ENCODE data around the gene MICAL3. TPM values are rescaled to one million over a fixed set of nuclear protein-coding genes. Genes with fewer than 3 reads are reported as not detected.

MICAL3 gene
- total RNA-seq, 1 experiment from 2014 or later, result 13.4 TPM

DNA sequence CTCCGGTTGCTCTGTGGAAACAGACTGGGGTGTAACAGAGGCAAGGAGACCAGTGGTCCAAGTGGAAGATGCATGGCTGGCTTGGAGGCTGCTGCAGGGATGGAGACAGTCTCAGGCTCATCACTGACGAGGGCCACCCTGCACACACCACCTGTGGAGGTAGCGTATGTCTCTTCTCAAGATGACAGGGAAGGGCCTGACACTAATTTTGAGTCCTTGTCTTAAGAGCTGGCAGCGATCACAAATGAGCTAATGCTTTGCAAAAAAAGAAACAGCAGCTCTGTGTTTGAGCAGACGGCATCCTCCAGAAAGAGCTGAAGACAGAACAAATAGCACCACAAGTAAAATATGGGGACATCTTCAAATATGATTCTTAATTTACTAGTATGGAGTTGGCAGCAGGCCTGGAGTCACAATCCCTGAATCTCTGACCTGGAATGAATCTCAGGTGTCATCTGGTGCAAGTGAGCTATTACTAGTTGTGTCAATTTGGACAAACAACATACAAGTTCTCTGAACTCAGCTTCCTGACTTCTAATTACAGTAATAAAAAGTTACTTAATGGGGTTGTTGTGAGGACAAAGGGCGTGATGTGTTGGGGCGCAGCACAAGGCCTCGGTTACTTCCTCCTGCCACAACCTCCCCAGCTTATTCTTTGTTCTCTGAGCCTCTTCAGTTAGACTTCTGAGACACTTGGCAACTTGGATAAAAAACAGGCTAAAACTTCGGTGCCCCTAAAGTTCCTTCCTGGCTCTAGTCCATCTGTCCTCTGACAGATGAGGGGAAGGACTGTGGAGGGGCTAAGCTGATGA is 154.9 kb downstream of the MICAL3 start:
- no peak for DNase-seq (ENCODE audit: low spot score)

DNA sequence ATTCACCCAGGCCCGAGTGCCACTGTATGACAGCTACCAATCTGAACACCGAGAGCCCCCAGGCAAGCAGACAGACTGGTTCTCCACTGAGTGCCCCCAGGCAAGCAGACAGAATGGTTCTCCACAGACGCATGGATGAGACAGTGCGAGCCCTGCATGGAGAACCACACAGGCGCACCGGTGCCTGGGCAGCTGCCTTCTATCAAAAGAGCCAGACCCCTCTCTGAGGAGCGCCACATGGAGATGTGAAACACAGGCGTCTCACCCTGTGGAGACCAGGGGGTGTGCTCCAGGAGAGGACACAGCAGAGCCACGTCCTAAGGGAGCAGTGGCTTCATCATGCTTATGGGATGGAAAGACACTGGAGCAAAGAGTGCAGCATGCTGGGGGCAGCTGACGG is 155.6 kb downstream of the MICAL3 start:
- DNase-seq (ENCODE audit: low spot score), result no peak

DNA sequence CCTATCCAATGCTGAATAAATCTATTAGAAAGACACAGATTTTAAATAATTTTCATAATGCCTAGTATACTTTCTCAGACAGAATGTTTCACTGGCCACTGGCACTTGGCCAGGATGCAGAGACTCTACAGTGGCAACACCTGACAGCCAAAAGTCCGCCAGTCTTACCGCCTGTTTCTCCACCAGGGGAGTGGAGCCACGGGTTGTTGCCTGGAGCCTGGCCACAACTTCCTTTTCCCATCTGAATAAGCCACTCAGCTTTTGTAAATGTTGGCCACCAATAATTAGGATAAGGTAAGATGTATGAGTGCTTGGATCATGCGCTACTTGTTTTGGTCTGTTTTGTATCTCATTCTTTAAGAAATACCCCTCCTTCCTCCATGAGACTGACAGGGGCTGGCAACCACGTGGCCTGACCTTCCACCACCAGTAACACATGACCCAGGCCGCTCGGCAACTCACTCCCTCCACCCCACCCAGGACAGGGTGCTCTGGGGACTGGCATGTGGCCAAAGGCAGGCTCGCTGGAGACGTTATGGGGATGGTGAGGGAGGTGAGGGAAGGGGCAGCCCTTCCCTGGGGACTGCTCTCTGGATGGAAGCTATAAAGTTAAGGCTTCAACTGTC is 157.1 kb downstream of the MICAL3 start:
- DNase-seq (ENCODE audit: low spot score), result no peak

DNA sequence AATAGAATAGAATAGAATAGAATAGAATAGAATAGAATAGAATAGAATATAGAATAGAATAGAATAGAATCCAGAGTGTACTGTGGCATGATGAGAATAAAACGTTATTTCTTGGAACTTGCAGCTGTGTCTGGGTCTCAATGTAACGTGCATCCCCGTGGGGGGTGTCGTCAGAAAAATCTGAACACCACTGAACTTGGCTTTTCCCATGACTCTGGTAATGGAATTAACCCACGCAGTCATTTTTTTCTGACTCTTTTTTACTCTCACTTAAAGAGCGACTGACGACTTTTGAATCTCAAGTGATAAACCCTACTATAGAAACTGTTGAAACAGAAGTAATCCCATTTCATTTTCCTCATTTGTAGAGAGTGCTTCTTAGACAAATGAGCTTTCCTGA is 157.7 kb downstream of the MICAL3 start:
- no peak for DNase-seq (ENCODE audit: low spot score)

DNA sequence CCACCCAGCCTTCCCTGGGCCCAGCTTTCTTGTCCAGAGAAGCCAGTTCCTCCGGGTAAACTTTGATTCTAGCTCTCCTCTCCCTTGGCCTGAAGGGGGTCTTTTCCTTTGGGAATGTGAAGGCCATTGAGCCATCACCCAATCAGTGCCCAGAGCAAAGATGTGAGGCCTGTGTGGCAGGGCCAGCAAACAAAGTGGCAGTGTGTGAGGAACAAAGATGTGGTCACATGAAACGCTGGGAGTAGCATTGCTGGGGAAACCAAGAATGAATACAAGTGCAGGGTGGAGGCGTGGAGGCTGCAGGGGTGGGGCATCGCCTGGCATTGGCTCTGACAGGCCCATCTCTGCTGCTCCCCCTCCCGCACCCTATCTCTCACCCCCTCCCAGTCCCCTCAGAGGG is 158.2 kb downstream of the MICAL3 start:
- no peak for DNase-seq (ENCODE audit: low spot score)

GRCh38 chr22:17865183-17866055 is 158.9 kb downstream of the MICAL3 start:
- no peak for DNase-seq (ENCODE audit: low spot score)

- no peak for DNase-seq (ENCODE audit: low spot score)
Observed at GRCh38 chr22:17864398-17865182, 159.8 kb downstream of the MICAL3 start.

DNA sequence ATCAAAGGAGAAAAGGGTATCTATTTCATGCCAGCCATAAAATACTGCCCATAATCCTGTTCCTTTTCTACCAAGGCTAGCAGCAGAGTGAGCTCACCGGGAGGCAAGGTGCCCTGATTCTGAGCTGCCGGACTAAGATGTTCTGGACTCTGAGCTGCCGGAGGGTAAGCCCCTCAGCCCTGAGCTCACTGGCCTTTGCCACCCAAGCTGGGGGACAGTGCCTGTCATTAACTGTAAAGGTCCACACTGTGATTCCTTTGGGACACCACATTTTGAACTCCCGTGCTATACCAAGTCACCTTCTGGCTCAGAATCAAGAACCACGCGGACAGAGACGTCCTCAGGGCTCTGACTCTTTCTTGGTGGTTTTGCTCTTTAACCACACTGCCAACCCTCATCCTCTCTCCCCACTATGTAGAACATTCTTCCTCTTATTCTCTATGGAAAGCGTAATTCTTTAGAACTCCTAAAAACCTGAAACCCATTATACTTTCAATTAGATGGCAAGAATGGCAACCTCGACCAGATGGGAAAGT is 161.6 kb downstream of the MICAL3 start:
- no peak for DNase-seq (ENCODE audit: low spot score)

- no peak for DNase-seq (ENCODE audit: low spot score)
Observed at GRCh38 chr22:17861909-17862308, 162.5 kb downstream of the MICAL3 start.

- no peak for DNase-seq (ENCODE audit: low spot score)
Observed at GRCh38 chr22:17860220-17860965, 164.0 kb downstream of the MICAL3 start.

- DNase-seq (ENCODE audit: low spot score), result no peak
Observed at GRCh38 chr22:17858033-17858432, 166.3 kb downstream of the MICAL3 start.

GRCh38 chr22:17855572-17856290 is 168.6 kb downstream of the MICAL3 start:
- no peak for DNase-seq (ENCODE audit: low spot score)

- DNase-seq (ENCODE audit: low spot score), result no peak
Observed at GRCh38 chr22:17853073-17853472, 171.3 kb downstream of the MICAL3 start.

DNA sequence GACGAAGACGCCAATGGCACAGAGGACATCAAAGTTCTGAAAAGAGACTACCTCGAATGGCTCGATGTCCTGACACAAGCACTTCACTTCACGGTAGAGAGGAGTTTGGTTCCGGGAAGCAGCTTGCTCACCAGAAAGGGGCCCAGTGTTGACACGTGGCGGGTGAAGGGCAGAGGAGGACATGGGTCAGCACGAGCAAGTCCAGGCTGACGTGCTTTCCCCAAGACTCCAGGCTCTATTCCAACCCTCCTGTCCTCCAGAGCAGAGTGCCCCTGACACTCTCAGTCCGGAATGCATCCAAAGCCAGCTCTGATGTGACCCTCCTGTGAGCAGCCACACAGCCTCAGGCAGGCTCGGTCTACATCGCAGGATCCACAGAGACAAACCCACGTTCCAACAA is 172.6 kb downstream of the MICAL3 start:
- DNase-seq (ENCODE audit: low spot score), result no peak

DNA sequence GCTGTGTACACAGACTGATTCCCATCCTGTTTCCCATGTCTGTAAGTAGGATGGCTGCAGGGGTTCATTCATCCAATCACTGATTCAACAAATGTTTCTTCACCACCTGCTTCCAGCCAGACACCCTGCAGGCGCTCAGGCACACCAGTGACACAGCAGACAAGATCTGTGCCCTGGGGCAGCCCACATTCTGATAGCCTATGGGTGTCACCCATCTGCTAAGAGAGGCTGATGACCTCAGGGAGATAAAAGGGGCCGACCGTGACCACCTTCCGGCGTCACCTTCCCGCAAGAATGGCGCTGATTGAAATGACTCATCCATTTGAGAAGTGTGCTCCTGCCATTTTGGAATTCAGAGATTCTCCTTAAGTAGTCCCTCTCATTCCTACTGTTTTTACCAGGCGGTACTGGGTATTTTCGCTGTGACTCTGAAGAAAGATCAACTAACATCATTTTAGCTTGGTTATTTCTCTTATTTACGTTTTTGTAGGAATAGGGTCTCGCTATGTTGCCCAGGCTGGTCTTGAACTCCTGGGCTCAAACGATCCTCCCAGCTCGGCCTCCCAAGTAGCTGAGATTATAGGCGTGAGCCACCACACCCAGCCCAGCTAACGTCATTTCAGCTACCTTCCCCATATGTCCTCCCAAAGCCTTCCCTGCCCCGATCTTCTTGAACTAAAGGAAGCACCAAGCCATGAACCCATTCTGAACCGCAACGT is 176.8 kb downstream of the MICAL3 start:
- DNase-seq (ENCODE audit: low spot score), result peak; percentile 89

- peak; percentile 4 for DNase-seq (ENCODE audit: low spot score)
Observed at GRCh38 chr22:17846326-17846992, 177.9 kb downstream of the MICAL3 start.

- DNase-seq (ENCODE audit: low spot score), result no peak
Observed at GRCh38 chr22:17845790-17846189, 178.6 kb downstream of the MICAL3 start.

DNA sequence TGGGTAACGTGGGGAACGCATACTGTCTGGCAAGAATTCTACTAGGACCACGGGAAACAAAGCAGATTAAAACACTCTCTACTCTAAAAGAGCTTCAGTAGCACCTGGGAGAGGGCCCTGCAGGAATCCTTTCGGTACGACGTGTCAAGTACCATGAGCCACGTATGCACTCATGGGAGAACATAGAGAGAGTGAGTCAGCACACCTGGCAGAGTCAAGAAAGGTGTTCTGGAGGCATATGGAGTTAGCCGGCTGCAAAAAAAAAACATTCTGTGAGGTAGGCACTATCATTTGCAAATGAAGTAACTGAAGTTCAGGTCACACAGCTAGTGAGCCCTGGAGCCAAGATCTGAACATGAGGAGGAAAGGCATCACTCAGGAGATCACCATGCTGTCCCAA is 179.0 kb downstream of the MICAL3 start:
- no peak for DNase-seq (ENCODE audit: low spot score)

DNA sequence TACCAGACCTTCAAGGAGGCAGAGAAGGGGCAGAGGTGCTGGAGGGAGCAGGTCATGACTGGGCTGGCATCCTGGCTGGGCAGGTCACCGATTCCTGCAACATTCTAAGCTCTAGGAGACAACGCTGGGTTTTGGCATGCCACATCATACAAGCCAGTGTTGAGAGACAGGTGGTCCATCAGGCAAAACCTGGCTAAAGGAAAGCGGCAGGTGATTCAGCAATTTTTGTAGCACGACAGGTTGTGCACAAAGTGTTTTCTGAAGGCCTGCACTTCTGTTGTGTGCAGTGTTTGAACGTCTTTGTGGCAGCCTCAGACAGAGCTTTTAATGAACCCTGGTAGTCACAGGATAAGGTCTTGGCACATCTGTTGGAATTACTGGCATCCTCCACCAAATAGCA is 180.2 kb downstream of the MICAL3 start:
- DNase-seq (ENCODE audit: low spot score), result no peak
